Endodermal cell (in vitro differentiated cells): ENCODE measurements around the gene UBIAD1. TPM values are rescaled to one million over a fixed set of nuclear protein-coding genes. Genes with fewer than 3 reads are reported as not detected.

ENCODE experiments used
- DNase-seq: peaks from one replicate; pipeline ENCODE4 v3.0.0-alpha.2; 2017
- H3K27ac ChIP-seq: 2 replicates; pipeline ENCODE4 v1.5.1; 2013; ENCODE audit warnings: mild to moderate bottlenecking, low read depth, low read length, moderate library complexity
- H3K27me3 ChIP-seq: 2 replicates; pipeline ENCODE4 v1.6.1; 2013; ENCODE audit warnings: mild to moderate bottlenecking, low read length, moderate library complexity; ENCODE audit not compliant: insufficient read depth, control insufficient read depth, poor library complexity, severe bottlenecking
- H3K36me3 ChIP-seq: 2 replicates; pipeline ENCODE4 v1.7.0; 2013; ENCODE audit warnings: mild to moderate bottlenecking, low read length, moderate library complexity; ENCODE audit not compliant: control insufficient read depth, insufficient read depth
- H3K4me1 ChIP-seq: one replicate; pipeline ENCODE4 v1.7.0; 2013; ENCODE audit warnings: low read length; ENCODE audit not compliant: control insufficient read depth, insufficient read depth
- H3K4me3 ChIP-seq: 2 replicates; pipeline ENCODE4 v1.5.1; 2013; ENCODE audit warnings: mild to moderate bottlenecking, low read length, moderate library complexity
- H3K9ac ChIP-seq: 2 replicates; pipeline ENCODE4 v1.6.1; 2013; ENCODE audit warnings: mild to moderate bottlenecking, low read length, moderate library complexity; ENCODE audit not compliant: poor library complexity, severe bottlenecking; ENCODE audit errors: extremely low read depth
- H3K9me3 ChIP-seq: 2 replicates; pipeline ENCODE4 v1.6.1; 2013; ENCODE audit warnings: mild to moderate bottlenecking, low read length, moderate library complexity; ENCODE audit not compliant: control insufficient read depth
- H3K27ac Mint-ChIP-seq: 2 replicates; pipeline ENCODE4 v1.8.0; 2020; ENCODE audit warnings: mixed read lengths
- H3K27me3 Mint-ChIP-seq: 2 replicates; pipeline ENCODE4 v1.8.0; 2021; ENCODE audit warnings: mild to moderate bottlenecking, mixed read lengths; ENCODE audit not compliant: insufficient read depth
- H3K36me3 Mint-ChIP-seq: 2 replicates; pipeline ENCODE4 v1.8.0; 2020; ENCODE audit warnings: low read depth, mixed read lengths
- H3K4me1 Mint-ChIP-seq: 2 replicates; pipeline ENCODE4 v1.8.0; 2020; ENCODE audit warnings: mixed read lengths
- H3K4me3 Mint-ChIP-seq: 2 replicates; pipeline ENCODE4 v1.8.0; 2020; ENCODE audit warnings: mild to moderate bottlenecking, moderate library complexity, mixed read lengths
- H3K9me3 Mint-ChIP-seq: 2 replicates; pipeline ENCODE4 v1.8.0; 2020; ENCODE audit warnings: mild to moderate bottlenecking, mixed read lengths
- WGBS, 2 experiments: methylation state at CpG; one replicate each; pipeline versions ENCODE4 v1.1.5 to v1.1.7; 2013; ENCODE audit warnings: missing lambda C conversion rate in 2 of 2, mixed read lengths in 1 of 2; ENCODE audit not compliant: insufficient coverage in 1 of 2, insufficient read length in 1 of 2; 5-methylcytosine and 5-hydroxymethylcytosine counted together
- long read RNA-seq, 4 experiments: library from polyadenylated mRNA in 2 of 4; library from RNA in 1 of 4; library from capped mRNA in 1 of 4; stranded (forward) in 3 of 4; unstranded in 1 of 4; transcript quantifications; one replicate each; pipeline ENCODE4 v2.0.0, GENCODE V29; 2020 to 2021; ENCODE audit warnings: inconsistent platforms in 1 of 4
- polyA plus RNA-seq, 2 experiments: library from polyadenylated mRNA; stranded (reverse); fragments of 50-300 nt; gene quantifications; one replicate each; pipeline ENCODE4 v1.2.3, GENCODE V29; 2013
- total RNA-seq, 2 donors: library from RNA; stranded (reverse); fragmentation: NEBNext Ultra II Directional in 1 of 2; extraction: Animal tissue kit (Norgen Biotek cat#: 25700) in 1 of 2; gene quantifications; 2 replicates in 1 of 2; 3 replicates in 1 of 2; pipeline ENCODE4 v1.2.1, GENCODE V29; 2021
- TF ChIP-seq, protein P1 (sequence below): fragments of 200-600 bp; sonication (generic); conservative IDR thresholded peaks from 2 replicates; pipeline ENCODE4 v1.5.0; 2021; ENCODE audit warnings: antibody characterized with exemption, mild to moderate bottlenecking

The UBIAD1 gene, protein sequence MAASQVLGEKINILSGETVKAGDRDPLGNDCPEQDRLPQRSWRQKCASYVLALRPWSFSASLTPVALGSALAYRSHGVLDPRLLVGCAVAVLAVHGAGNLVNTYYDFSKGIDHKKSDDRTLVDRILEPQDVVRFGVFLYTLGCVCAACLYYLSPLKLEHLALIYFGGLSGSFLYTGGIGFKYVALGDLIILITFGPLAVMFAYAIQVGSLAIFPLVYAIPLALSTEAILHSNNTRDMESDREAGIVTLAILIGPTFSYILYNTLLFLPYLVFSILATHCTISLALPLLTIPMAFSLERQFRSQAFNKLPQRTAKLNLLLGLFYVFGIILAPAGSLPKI
- 10 to 100 TPM; 12.9 to 15.9 TPM for total RNA-seq
- polyA plus RNA-seq (2013, experiment 1 of 2): 16.4 TPM
- polyA plus RNA-seq (2013, experiment 2 of 2): 12.8 TPM
- long read RNA-seq, experiment 1, transcript UBIAD1-202 (2 exons, 3,646 nt): major isoform, 5 of 8 reads
- long read RNA-seq, experiment 1, partial matches to known transcripts: 0 of 8 reads
- long read RNA-seq, experiment 1, other reads (novel, unspliced or antisense): 3 of 8 reads
- long read RNA-seq, experiment 2, transcript UBIAD1-202 (2 exons, 3,646 nt): major isoform, 39 of 40 reads
- long read RNA-seq, experiment 2, partial matches to known transcripts: 0 of 40 reads
- long read RNA-seq, experiment 2, other reads (novel, unspliced or antisense): 1 of 40 reads
- long read RNA-seq, experiment 3, transcript UBIAD1-202 (2 exons, 3,646 nt): major isoform, 65 of 68 reads
- long read RNA-seq, experiment 3, partial matches to known transcripts: 0 of 68 reads
- long read RNA-seq, experiment 3, other reads (novel, unspliced or antisense): 2 of 68 reads
- long read RNA-seq, experiment 4, transcript UBIAD1-202 (2 exons, 3,646 nt): major isoform, 15 of 15 reads
- long read RNA-seq, experiment 4, partial matches to known transcripts: 0 of 15 reads
- long read RNA-seq, experiment 4, other reads (novel, unspliced or antisense): 0 of 15 reads

GRCh38 chr1:11272832-11273594 is at the start of gene UBIAD1:
UBIAD1 (plus strand) TSS chr1:11273198; CDS start chr1:11273532, 334 bp downstream.
- DNase-seq: peak; percentile 96
- H3K36me3 ChIP-seq: peaks cover 4% of the 10 kb centered on the region
- Mint-ChIP-seq H3K9me3 (no peaks in the 10 kb centered on the region), H3K4me3 (peak within 1 kb of the TSS; percentile 82), H3K27ac (peak within 1 kb of the TSS; percentile 92), H3K27me3 (no peaks in the 10 kb centered on the region), H3K36me3 (peaks cover 14% of the 10 kb centered on the region), H3K4me1 (peaks cover 11% of the 10 kb centered on the region)
- H3K4me1 ChIP-seq: no peaks in the 10 kb centered on the region
- peak within 1 kb of the TSS; percentile 86 for H3K27ac ChIP-seq
- peak within 1 kb of the TSS; percentile 87 for H3K9ac ChIP-seq
- TF ChIP-seq, protein P1, sequence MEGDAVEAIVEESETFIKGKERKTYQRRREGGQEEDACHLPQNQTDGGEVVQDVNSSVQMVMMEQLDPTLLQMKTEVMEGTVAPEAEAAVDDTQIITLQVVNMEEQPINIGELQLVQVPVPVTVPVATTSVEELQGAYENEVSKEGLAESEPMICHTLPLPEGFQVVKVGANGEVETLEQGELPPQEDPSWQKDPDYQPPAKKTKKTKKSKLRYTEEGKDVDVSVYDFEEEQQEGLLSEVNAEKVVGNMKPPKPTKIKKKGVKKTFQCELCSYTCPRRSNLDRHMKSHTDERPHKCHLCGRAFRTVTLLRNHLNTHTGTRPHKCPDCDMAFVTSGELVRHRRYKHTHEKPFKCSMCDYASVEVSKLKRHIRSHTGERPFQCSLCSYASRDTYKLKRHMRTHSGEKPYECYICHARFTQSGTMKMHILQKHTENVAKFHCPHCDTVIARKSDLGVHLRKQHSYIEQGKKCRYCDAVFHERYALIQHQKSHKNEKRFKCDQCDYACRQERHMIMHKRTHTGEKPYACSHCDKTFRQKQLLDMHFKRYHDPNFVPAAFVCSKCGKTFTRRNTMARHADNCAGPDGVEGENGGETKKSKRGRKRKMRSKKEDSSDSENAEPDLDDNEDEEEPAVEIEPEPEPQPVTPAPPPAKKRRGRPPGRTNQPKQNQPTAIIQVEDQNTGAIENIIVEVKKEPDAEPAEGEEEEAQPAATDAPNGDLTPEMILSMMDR: peak; percentile 31
- H3K27me3 ChIP-seq: no peaks in the 10 kb centered on the region
- no peaks in the 10 kb centered on the region for H3K9me3 ChIP-seq
- H3K4me3 ChIP-seq: peak within 1 kb of the TSS; percentile 99
- 0% methylated on average over 19 to 40 of the region's 64 CpGs for WGBS, 2 experiments

- Mint-ChIP-seq H3K9me3 (no peaks in the 10 kb centered on the region), H3K4me1 (peaks cover 9% of the 10 kb centered on the region), H3K27me3 (peaks cover 2% of the 10 kb centered on the region), H3K27ac (peak overlapping the region; percentile 54), H3K4me3 (no peak overlapping the region), H3K36me3 (peaks cover 66% of the 10 kb centered on the region)
- H3K36me3 ChIP-seq: peaks cover 70% of the 10 kb centered on the region
- H3K4me1 ChIP-seq: peaks cover 5% of the 10 kb centered on the region
- no peak overlapping the region for H3K9ac ChIP-seq
- H3K27me3 ChIP-seq: no peaks in the 10 kb centered on the region
- H3K9me3 ChIP-seq: no peaks in the 10 kb centered on the region
- H3K4me3 ChIP-seq: no peak overlapping the region
- no peak overlapping the region for H3K27ac ChIP-seq
- TF ChIP-seq, protein P1: no peak
- WGBS, 2 experiments: 86 to 89% methylated on average over 9 to 10 of the region's 10 CpGs
- DNase-seq: no peak
Observed at GRCh38 chr1:11227106-11228077, 45.6 kb upstream of the UBIAD1 start.
